DOHH2 (cell line): Measurements from ENCODE around the gene DGAT2.

Source experiments
- H3F3A ChIP-seq: fragments of 200-600 bp; sonication (generic), shearing (Covaris generic); 2 replicates; pipeline ENCODE4 v1.6.0; 2016; ENCODE audit warnings: antibody characterized with exemption, mild to moderate bottlenecking; ENCODE audit not compliant: control insufficient read depth, insufficient read depth
- H3K27ac ChIP-seq: fragments of 200-600 bp; sonication (generic); 2 replicates; pipeline ENCODE4 v1.5.1; 2014; ENCODE audit warnings: low read depth, mild to moderate bottlenecking, low read length, moderate library complexity
- H3K27me3 ChIP-seq: fragments of 200-600 bp; sonication (generic); 2 replicates; pipeline ENCODE4 v1.6.1; 2014; ENCODE audit warnings: mild to moderate bottlenecking, low read length, mixed read lengths; ENCODE audit not compliant: control insufficient read depth
- H3K36me3 ChIP-seq: fragments of 200-600 bp; sonication (generic); 2 replicates; pipeline ENCODE4 v1.6.1; 2014; ENCODE audit warnings: mild to moderate bottlenecking, low read length, moderate library complexity, mixed read lengths; ENCODE audit not compliant: control insufficient read depth
- H3K4me1 ChIP-seq: fragments of 200-600 bp; sonication (generic); 2 replicates; pipeline ENCODE4 v1.6.1; 2014; ENCODE audit warnings: mild to moderate bottlenecking, low read length, mixed read lengths; ENCODE audit not compliant: control insufficient read depth
- H3K4me2 ChIP-seq: fragments of 200-600 bp; sonication (generic); 2 replicates; pipeline ENCODE4 v1.6.0; 2014; ENCODE audit warnings: mild to moderate bottlenecking, low read length, moderate library complexity
- H3K4me3 ChIP-seq: fragments of 200-600 bp; sonication (generic); 2 replicates; pipeline ENCODE4 v1.5.1; 2014; ENCODE audit warnings: mild to moderate bottlenecking, low read length, mixed read lengths
- H3K79me2 ChIP-seq: fragments of 200-600 bp; sonication (generic); 2 replicates; pipeline ENCODE4 v1.6.1; 2014; ENCODE audit warnings: mild to moderate bottlenecking, low read length, mixed read lengths; ENCODE audit not compliant: control insufficient read depth
- H3K9me2 ChIP-seq: fragments of 200-600 bp; sonication (generic); replicated peaks from 2 replicates; pipeline ENCODE4 v1.6.1; 2014; ENCODE audit warnings: mild to moderate bottlenecking, low read length, mixed read lengths; ENCODE audit not compliant: control insufficient read depth
- H3K9me3 ChIP-seq: fragments of 200-600 bp; sonication (generic); 2 replicates; pipeline ENCODE4 v1.6.1; 2014; ENCODE audit warnings: antibody characterized with exemption, low read length, mixed read lengths; ENCODE audit not compliant: control insufficient read depth, insufficient read depth
- H4K20me1 ChIP-seq: fragments of 200-600 bp; sonication (generic); 2 replicates; pipeline ENCODE4 v1.6.0; 2014; ENCODE audit warnings: low read depth, mild to moderate bottlenecking, antibody characterized with exemption, low read length, moderate library complexity; ENCODE audit not compliant: control insufficient read depth, insufficient read depth
- EZH2phosphoT487 ChIP-seq: fragments of 200-600 bp; sonication (generic); IDR thresholded peaks from 2 replicates; pipeline ENCODE4 v1.6.1; 2017; ENCODE audit warnings: borderline replicate concordance, mild to moderate bottlenecking, antibody characterized with exemption, low read length, moderate library complexity, mixed read lengths
- TF ChIP-seq, protein P1 (sequence below): fragments of 200-600 bp; sonication (generic); IDR thresholded peaks from one replicate; pipeline ENCODE4 v1.5.1; 2014; ENCODE audit warnings: antibody characterized with exemption, mild to moderate bottlenecking, low read depth, low read length; ENCODE audit not compliant: poor library complexity, severe bottlenecking

The DGAT2 gene

GRCh38 chr11:75790986-75791385, 22.4 kb downstream of the DGAT2 start:
- H3K4me2 ChIP-seq, result no peak overlapping the region
- no peak for TF ChIP-seq EZH2phosphoT487
- TF ChIP-seq, protein P1, sequence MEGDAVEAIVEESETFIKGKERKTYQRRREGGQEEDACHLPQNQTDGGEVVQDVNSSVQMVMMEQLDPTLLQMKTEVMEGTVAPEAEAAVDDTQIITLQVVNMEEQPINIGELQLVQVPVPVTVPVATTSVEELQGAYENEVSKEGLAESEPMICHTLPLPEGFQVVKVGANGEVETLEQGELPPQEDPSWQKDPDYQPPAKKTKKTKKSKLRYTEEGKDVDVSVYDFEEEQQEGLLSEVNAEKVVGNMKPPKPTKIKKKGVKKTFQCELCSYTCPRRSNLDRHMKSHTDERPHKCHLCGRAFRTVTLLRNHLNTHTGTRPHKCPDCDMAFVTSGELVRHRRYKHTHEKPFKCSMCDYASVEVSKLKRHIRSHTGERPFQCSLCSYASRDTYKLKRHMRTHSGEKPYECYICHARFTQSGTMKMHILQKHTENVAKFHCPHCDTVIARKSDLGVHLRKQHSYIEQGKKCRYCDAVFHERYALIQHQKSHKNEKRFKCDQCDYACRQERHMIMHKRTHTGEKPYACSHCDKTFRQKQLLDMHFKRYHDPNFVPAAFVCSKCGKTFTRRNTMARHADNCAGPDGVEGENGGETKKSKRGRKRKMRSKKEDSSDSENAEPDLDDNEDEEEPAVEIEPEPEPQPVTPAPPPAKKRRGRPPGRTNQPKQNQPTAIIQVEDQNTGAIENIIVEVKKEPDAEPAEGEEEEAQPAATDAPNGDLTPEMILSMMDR, result no peak
- no peaks in the 10 kb centered on the region for H3K9me3 ChIP-seq
- H3K4me1 ChIP-seq, result no peaks in the 10 kb centered on the region
- H3K27me3 ChIP-seq, result no peaks in the 10 kb centered on the region
- H3K36me3 ChIP-seq, result no peaks in the 10 kb centered on the region
- H3K79me2 ChIP-seq, result no peaks in the 10 kb centered on the region
- no peaks in the 10 kb centered on the region for H4K20me1 ChIP-seq
- no peaks in the 10 kb centered on the region for H3F3A ChIP-seq
- no peaks in the 10 kb centered on the region for H3K9me2 ChIP-seq
- H3K27ac ChIP-seq, result no peak overlapping the region
- no peak overlapping the region for H3K4me3 ChIP-seq

DNA sequence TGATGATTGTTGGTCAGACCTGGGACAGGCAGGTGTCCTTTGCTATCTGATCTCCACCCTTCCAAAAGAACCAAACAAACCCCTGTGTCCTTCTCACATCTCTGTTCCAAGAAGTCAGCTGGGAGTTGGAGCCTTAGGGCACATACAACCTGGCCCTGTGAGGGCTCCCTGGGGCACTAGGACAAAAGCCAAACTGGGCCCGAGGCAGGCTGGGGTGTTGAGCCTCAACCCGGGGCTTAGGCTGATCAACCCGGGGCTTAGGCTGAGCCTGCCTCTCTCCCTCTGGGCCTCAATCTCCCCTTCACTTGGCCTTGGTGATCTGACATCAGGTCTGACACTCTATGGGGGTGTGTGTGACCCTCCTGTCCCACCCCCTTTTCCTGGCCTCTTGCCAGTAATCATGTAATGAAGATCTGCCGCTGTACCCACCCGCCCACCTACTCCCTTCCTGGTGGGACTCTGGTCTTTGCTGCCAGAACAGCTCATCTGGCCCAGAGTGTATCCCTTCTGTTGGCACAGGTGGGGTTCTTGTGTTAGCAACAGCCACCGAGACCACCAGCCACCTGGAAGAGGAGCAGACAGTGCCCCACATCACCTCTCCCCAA, 23.7 kb downstream of the DGAT2 start:
- Histone ChIP-seq H3K4me1 (peaks cover 5% of the 10 kb centered on the region), H3K27ac (no peak overlapping the region), H3K9me2 (no peaks in the 10 kb centered on the region), H3K9me3 (no peaks in the 10 kb centered on the region), H3K79me2 (no peaks in the 10 kb centered on the region), H3K27me3 (no peaks in the 10 kb centered on the region), H4K20me1 (no peaks in the 10 kb centered on the region), H3K36me3 (no peaks in the 10 kb centered on the region), H3K4me2 (no peak overlapping the region), H3K4me3 (no peak overlapping the region), H3F3A (no peaks in the 10 kb centered on the region)
- TF ChIP-seq EZH2phosphoT487, result no peak
- TF ChIP-seq, protein P1, result no peak

- TF ChIP-seq, protein P1, result no peak
- TF ChIP-seq EZH2phosphoT487, result no peak
- H3K27ac ChIP-seq, result no peak overlapping the region
- H3K9me3 ChIP-seq, result no peaks in the 10 kb centered on the region
- no peak overlapping the region for H3K4me2 ChIP-seq
- no peaks in the 10 kb centered on the region for H3K36me3 ChIP-seq
- no peaks in the 10 kb centered on the region for H3K9me2 ChIP-seq
- no peaks in the 10 kb centered on the region for H3K79me2 ChIP-seq
- H3K4me3 ChIP-seq, result no peak overlapping the region
- H3K27me3 ChIP-seq, result no peaks in the 10 kb centered on the region
- no peaks in the 10 kb centered on the region for H4K20me1 ChIP-seq
- H3K4me1 ChIP-seq, result peaks cover 10% of the 10 kb centered on the region
- no peaks in the 10 kb centered on the region for H3F3A ChIP-seq
Measured at GRCh38 chr11:75792997-75793800, 24.6 kb downstream of the DGAT2 start.
